ENCODE results near the gene MORC1.

- TF ChIP-seq CTCF (IDR thresholded peaks at IDR 0.05; ENCODE audit: poor library complexity, severe bottlenecking) (no peak), POLR2AphosphoS5 (IDR thresholded peaks at IDR 0.05) (no peak), TAF1 (IDR thresholded peaks at IDR 0.05; ENCODE audit: low read depth) (no peak), RAD21 (conservative IDR thresholded peaks at IDR 0.05) (no peak)
Observed at GRCh38 chr3:109149078-109149477, 31.1 kb upstream of the MORC1 start.
